SHP77 (cell line): ENCODE data around the gene DHX34.
"Not testable (repeated sequence)": the region's sequence is repeated elsewhere in the genome, so short reads cannot be mapped to it uniquely, and the experiment has no call there.

Experiments used
- DNase-seq, 2 experiments: peaks; one replicate each; lab custom pipeline; 2025; lab: John Stamatoyannopoulos, UW

DHX34 gene

GRCh38 chr19:47331490-47331889 lies 17.6 kb upstream of the DHX34 start:
- DNase-seq = no peak

DNA sequence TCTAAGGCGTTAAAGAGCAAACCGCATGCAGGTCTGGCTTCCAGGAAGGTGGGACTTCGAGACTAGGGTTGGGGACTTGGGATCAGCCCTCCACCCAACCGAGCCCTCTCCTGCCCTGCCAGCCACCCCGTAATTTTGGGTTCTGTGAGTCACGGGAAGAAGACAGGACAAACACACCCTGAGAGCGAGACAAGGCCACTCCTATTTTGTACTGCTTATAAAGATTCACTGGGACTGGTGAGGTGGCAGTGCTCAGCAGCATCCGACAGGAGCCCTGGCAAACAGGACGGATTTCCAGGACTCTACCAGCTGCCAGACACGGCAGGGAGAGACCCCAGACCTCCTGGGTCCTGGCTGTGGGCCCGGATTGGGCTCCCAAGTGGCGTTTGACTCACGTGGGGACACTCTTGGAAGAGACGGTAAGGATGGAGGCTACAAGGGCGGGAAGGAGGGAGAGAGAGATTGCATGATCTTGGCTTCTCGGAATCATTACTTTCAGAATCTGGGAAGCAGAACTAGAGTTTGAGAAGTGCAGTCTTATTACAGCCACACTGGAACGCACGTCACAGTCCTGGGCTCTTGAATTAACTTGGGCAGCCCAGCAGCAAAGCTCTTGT lies 17.1 kb upstream of the DHX34 start, which contains the start of gene C5AR2:
Gene C5AR2, plus strand, starts transcription at position 245 of the 617 bp plus-strand sequence. CDS start 8,625 bp downstream, outside the sequence.
- no peak for DNase-seq

DNA sequence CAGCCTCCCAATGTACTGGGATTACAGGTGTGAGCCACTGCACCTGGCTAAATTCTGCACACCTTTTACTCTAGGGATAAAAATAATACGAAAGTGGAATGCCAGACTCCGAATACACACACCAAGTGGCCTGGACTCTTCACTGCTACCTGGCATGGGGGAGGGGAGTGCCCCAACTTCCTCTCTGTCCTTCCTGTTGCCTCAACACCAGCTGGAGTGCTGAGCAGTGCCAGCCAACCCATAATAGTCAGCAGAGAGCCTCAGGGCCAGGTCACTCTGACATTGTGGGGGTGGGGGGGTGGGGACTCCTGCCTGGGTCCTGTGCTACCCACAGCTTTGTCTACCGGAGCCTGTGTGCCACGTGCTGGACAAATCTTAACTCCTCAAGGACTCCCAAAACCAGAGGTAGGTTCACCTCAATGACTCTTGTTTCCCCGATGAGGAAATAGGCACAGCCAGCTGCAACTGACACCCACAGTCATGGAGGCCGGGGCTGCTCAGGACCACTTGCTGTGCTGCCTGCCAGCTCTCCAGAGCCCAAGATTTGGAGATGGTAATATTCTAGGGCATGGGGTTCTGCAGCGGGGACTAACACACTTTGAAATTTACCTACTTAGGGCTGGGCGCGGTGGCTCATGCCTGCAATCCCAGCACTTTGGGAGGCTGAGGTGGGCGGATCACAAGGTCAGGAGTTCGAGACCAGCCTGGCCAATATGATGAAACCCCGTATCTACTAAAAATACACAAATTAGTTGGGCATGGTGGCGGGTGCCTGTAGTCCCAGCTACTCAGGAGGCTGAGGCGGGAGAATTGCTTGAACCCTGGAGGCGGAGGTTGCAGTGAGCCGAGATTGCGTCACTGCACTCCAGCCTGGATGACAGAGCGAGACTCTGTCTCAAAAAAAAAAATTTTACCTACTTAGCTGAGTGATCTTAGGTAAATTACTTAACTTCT lies 12.1 kb upstream of the DHX34 start:
- peak in 1 of 2 experiments; percentile 33 for DNase-seq

- DNase-seq = no peak
Measured at GRCh38 chr19:47339196-47339880, 9.8 kb upstream of the DHX34 start.

GRCh38 chr19:47340477-47341208 lies 8.5 kb upstream of the DHX34 start:
- no peak for DNase-seq

GRCh38 chr19:47341734-47342133 lies 7.4 kb upstream of the DHX34 start:
- DNase-seq = no peak

DNA sequence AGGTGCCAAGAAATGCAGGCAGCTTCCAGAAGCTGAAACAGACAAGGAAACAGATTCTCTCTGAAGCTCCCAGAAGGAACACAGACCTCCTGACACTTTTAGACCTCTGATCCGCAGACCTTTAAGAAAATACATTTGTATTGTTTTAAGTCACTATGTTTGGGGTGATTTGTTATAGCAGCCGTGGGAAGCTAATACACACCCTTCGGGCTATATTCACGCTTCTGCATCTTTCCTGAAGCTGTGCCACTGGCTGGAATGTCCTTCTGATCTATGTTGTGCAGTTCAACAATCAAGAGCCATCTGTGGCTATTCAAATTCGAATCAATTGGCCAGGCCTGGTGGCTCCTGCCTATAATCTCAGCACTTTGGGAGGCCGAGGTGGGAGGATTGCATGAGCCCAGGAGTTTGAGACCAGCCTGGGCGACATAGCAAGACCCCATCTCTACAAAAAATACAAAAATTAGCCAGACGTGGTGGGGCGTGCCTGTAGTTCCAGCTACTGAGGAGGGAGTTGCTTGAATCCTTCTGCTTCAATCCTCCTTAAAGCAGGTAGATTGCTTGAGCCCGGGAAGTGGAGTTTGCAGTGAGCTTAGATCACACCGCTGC lies 5.8 kb upstream of the DHX34 start:
- no peak for DNase-seq

DNA sequence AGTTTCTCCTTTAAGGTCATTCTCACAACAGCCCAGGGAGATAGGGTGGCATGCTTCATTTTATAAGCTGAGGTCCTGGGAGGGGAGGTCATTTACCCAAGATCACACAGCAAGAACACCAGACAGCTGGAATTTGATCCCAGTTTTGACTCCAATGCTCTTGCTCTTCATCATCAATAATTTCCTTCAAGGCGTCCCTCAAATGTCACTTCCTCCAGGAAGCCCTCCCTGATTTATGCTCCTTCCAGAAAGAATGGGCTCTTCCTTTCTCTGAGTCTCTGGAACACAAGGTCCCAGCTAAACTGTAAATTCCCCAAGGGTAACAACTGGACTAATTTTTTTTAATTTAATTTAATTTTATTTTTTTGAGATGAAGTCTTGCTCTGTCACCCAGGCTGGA lies 4.7 kb upstream of the DHX34 start:
- DNase-seq = no peak

- DNase-seq = not testable (repeated sequence)
Measured at GRCh38 chr19:47346024-47346423, 3.1 kb upstream of the DHX34 start.

DNA sequence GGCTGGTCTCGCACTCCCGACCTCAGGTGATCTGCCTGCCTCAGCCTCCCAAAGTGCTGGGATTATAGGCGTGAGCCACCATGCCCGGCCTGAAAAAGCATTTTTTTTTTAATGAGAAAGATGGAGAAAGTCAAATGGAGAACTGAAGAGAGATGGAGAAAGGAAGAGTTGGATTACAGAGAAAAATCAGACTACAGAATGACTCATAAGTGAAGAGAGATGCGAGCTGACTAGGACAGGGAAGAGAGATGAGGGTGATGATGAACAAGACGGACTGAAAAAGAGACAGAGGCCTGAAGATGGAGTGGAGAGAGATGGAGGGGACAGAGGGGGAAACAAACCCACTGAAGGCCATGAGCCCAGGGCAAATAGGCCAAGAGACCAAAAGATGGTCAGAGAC lies 1.5 kb downstream of the DHX34 start:
- DNase-seq = no peak

DNA sequence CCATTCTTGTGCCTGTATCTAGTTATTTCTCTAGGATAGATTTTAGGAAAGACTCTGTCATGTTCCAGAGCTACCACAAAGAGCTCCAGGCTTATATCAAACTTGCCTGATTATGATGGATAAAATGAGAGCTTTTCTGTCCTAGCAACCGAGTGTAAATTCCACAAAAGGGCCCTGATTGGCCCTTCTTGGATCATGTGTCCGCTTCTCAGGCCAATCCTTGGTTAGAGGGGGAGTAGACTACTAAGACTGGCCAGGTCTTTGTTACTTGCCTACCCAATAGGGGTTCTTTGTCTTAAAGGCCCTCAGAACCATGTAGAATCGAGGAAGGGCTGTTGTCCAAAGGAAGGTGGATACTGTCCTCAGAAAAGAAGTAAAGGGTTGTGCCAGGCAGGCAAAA lies 2.4 kb downstream of the DHX34 start:
- DNase-seq = no peak

DNA sequence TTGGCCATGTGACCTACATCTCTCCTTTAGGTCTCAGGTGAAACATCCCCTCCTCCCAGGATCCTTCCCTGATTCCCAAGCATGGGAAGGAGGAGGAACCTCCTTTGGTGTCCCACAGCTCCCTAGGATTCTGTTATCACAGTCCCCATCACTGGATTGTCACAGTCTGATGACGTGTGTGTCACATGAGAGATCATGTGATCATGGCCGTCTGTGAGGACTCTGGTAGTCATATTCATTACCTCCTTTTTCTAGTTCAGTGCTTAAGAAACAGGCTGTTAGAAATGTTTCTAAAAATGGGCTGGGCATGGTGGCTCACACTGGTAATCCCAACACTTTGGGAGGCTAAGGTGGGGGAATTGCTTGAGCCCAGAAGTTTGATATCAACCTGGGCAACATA lies 3.0 kb downstream of the DHX34 start:
- no peak for DNase-seq

- DNase-seq = peak; percentile 32 to 68
Measured at GRCh38 chr19:47353307-47353712, 4.2 kb downstream of the DHX34 start.

- DNase-seq = no peak
Measured at GRCh38 chr19:47356900-47357299, 7.8 kb downstream of the DHX34 start.

- no peak for DNase-seq
Measured at GRCh38 chr19:47357788-47358680, 8.9 kb downstream of the DHX34 start.

- DNase-seq = no peak
Measured at GRCh38 chr19:47358936-47359335, 9.8 kb downstream of the DHX34 start.

GRCh38 chr19:47362321-47362720 lies 13.2 kb downstream of the DHX34 start:
- no peak for DNase-seq

GRCh38 chr19:47363758-47364531 lies 14.8 kb downstream of the DHX34 start:
- DNase-seq = no peak

GRCh38 chr19:47365455-47365854 lies 16.3 kb downstream of the DHX34 start:
- DNase-seq = not testable (repeated sequence)
